Right ventricle myocardium inferior (tissue), 1 donor: ENCODE results near the gene FAM20A. TPM values are rescaled to one million over a fixed set of nuclear protein-coding genes. Genes with fewer than 3 reads are reported as not detected.
"Not testable (repeated sequence)": the region's sequence is repeated elsewhere in the genome, so short reads cannot be mapped to it uniquely, and the experiment has no call there.

Experiments used
- ATAC-seq: fragments of 200-7000 bp; cut with Tn5 transposase; one replicate; pipeline ENCODE4 v1.9.1; 2020; ENCODE audit warnings: mild to moderate bottlenecking, moderate library complexity
- DNase-seq: peaks from one replicate; pipeline ENCODE4 v3.0.0; 2021; ENCODE audit errors: missing footprints
- intact Hi-C: fragments of 100-400 bp; cut with DNase I; formaldehyde crosslinking; loops from one replicate; pipeline ENCODE4 v1.11.0; 2022
- total RNA-seq: library from RNA; stranded (reverse); fragmentation: NEBNext Ultra II Directional; extraction: Animal tissue kit (Norgen Biotek cat#: 25700); gene quantifications from one replicate; pipeline ENCODE4 v1.2.1, GENCODE V29; 2021
- donor health status: DM: no; HTN: yes; CAD: no; lungs with severe emphysema.

The FAM20A gene
- total RNA-seq, 1 donor from 2014 or later, result 4.6 TPM

DNA sequence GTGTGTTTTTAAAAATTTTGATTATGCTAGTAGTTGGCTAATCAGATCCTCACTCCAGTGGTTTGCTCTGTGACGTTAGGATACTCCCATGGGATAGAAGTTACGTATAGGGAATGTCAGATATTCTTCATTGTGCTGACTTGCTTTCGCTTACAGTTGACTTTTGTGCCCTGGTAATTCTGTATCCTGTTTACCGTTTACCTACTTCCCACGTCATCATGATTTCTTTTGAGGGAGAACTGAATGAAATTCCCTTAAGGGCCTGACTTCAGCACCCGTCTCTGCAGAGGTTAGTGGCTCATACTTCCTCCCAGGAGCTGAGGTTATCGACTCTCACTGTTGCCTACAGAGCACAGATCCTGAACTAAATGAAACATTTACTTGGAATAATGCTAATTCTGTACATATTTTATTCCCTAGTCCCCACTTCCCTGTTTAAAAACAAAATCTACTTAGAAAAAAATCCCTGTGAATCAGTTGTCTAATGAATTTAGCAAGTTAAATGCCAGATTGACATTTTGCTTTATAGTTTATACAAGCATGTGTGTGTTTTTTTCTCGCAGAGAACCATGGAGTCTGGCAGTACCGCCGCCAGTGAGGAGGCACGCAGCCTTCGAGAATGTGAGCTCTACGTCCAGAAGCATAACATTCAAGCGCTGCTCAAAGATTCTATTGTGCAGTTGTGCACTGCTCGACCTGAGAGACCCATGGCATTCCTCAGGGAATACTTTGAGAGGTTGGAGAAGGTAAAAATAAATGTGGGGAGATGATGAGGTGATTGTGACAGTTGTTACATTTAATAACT is 86.1 kb downstream of the FAM20A start:
- DNase-seq (peak; percentile 63), ATAC-seq (no peak)
- intact Hi-C loops, result no loop called here

DNA sequence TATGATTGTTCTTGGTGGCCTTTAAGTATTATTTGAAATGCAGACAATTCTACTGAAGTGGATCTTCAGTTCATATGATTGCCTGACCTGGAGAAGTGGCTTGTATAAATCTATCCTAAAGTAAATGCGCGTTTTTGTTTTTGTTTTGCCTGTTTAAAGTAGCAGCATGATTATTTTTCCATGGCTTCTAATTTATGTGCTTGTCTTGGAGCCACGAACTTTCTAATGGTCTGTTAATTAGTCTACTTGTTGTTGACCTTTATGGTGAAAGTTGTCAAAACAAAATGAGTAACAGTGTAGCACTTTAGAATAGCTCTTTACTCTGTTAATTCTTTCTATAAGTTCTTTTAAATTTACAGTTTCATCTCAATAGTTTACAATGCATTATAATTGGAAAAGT is 87.2 kb downstream of the FAM20A start:
- ATAC-seq (no peak), DNase-seq (no peak)
- intact Hi-C loops, result loop anchor here (2.0 kb wide), 2 partner anchors 39 to 47 kb away; no protein-coding TSS in a partner anchor

DNA sequence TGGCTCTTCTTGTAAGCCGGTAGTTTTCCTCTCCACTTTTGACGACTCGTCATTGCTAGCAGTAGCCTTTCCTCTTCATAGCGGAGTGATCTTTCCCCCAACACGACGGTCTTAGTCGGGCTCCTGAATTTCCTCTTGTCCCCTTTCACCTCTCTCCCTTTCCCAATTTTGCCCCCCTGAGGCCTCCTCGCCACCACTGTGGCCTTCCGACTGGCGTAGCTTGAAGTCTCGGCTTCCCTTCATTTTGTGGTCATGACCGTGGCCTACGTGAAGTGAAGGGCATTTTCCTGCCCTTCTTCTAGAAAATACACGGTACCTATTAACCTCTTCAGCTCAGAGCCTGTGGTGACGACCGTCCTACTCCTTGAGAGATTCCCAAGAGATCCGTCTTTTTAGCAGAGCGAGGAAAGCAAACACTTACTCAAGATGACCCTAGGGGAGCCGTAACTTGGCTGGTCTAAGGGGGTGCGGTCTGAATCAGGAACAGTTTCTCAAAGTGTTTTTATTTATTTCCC is 88.2 kb downstream of the FAM20A start:
- ATAC-seq (peak; percentile 20), DNase-seq (no peak)
- intact Hi-C loops, result loop anchor here (2.0 kb wide), 2 partner anchors 38 to 46 kb away; no protein-coding TSS in a partner anchor

DNA sequence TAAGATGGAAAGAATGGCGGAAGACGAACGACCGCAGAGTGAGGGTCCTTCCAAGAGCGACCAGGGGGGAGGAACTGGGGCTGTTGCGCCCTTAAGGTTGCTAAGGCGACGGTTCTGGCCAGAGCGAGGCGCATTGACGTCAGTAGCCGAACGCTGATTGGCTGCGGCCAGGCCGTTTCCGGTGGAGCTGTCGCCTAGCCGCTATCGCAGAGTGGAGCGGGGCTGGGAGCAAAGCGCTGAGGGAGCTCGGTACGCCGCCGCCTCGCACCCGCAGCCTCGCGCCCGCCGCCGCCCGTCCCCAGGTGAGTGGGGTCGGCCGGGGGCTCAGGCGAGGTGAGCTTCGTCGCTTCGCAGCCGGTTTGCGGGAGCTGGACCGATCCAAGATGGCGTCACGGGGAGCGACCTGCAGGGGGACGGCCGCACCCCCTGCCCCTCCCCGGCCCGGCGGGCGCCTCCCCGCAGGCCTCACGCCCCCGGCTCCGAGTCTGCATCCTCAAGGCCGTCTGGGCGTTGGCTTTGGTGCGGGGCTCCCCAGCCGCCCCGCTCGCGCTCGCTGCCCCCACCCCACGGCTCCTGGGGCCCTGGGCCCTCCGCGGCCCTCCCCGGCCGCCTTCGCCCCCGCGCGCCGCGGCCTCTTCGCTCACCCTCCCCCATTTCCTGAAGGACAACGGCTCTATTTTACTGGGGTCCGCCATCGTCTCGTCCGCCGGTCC is 88.8 kb downstream of the FAM20A start, which contains the start of gene PRKAR1A:
PRKAR1A (plus strand) TSS at position 184 of the 713 bp plus-strand sequence. CDS start 2,970 bp downstream, outside the sequence.
- peak; percentile 97 for DNase-seq
- ATAC-seq, result peak; percentile 93
- intact Hi-C loops, result loop anchor here (2.0 kb wide), 2 partner anchors 38 to 46 kb away; no protein-coding TSS in a partner anchor

DNA sequence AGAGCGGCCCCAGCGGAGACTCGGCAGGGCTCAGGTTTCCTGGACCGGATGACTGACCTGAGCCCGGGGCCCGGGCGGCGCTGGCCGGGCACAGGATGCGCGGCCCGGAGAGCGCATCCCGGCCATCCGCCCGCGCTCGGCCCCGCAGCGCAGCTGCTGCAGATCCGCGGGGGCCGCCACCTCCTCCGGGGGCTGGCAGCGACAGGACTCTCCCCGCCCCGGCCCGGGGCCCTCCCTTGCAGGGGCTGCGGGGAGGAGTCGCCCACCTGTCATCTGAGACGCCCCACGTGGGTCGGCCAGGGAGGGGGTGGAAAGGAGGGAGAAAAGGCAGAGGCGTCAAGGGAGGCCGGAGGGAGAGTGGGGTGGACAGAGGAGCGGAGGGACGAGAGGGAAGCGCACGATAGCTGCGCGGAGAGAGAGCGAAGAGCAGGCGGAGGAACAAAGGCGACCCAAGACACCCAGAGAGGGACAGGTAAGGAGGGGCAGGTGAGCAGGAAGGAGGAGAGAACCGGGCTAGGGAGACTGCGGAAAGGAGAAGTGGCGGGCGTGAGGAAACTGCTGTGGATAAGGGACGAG is 89.4 kb downstream of the FAM20A start:
- DNase-seq (peak; percentile 91), ATAC-seq (peak; percentile 78)
- intact Hi-C loops, result loop anchor here (2.0 kb wide), 2 partner anchors 37 to 45 kb away; no protein-coding TSS in a partner anchor

DNA sequence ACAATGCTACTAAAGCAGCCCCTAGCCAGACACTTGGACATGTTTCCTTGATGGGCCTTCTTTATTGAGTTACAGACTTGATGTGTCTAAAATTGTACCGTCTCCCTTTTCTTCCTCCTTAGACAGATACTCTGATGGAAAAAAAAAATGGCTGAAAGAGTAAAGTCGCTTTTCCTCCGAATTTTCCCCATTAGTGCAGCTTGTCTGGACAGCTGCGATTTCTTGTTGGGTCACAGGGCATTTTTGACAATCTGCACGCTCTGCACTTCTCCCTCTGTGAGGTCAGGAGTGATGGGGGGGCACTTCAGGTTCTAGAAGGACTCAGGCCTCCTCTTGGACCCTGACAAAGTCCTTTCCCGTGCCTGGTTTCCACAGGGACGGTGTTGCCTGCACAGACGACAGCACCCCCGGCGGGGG is 89.9 kb downstream of the FAM20A start:
- ATAC-seq (no peak), DNase-seq (no peak)
- intact Hi-C loops, result no loop called here

DNA sequence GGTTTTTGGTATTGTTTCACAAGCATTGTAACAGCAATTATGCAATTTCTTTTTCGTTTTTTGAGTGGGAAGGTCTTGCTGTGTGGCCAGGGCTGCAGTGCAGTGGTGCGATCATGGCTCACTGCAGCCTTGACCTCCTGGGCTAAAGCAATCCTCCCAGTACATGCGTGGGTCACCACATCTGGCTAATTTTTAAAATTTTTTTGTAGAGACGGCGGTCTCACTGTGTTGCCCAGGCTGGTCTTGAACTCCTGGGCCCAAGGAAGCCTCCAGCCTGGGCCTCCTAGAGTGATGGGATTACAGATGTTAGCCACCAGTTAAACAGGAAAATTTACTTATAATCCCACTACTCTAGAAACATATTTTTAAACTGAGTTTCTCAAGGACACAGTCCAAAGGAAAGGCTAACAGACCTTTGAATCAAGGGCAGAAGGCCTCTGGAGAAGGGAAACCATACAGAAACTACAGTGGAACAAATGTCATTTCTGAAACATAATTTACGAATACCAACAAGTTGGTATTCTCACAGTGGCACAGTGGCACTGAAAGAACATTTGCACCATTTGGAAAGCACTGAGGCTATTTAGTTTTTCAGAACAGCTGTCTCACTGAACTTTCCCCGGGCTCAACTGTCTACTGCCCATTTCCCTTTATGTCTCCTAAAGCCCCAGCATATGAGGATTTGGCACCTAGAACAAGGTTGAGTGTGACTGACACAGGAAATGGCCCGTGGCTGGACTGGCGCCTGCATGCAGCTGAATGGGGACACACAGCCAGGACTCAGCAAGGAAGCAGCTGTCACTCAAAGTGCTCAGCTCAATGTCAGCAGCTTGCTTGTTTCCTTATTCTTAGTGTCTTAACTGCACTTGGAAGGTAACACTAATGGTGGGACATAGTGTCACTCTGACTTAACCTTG is 91.8 kb downstream of the FAM20A start:
- intact Hi-C loops, result no loop called here
- peak; percentile 13 for ATAC-seq

DNA sequence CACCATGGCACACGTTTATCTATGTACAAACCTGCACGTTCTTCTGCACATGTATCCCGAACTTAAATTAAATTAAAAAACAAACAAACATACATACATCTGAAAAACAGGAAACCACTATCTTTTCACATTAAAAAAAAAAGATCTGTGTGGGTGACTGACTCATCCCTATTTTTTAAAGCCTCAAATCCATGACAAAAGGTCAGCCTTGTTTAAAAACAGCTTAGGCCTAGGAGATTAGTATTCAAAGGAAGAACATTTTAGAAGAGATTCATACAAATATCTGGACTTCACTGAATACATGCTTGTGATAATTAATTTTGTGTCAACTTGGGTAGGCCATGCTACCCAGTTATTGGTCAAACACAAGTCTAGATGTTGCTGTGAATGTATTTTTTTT is 93.6 kb downstream of the FAM20A start:
- DNase-seq (no peak), ATAC-seq (no peak)
- intact Hi-C loops, result no loop called here

More for the DNA sequence above, 91.8 kb downstream of the FAM20A start:
- DNase-seq, result peak; percentile 83

DNA sequence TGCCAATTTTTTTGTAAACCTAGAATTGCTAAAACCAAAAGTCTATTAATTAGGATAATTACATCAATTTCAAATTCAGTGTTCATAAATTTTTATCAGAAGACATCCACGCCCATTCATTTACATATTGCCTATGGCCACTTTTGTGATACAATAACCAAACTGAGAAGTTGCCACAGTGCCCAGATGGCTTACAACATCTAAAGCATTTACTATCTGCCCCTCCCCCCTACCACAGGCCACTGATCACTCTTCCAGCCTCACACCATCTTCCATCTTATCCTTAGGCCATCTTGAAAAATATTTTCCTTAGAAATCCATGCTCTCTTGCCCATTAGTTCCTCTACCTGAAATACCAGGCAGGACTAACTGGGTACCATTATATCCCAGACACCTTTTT is 95.2 kb downstream of the FAM20A start:
- no peak for ATAC-seq
- DNase-seq, result no peak
- intact Hi-C loops, result no loop called here

DNA sequence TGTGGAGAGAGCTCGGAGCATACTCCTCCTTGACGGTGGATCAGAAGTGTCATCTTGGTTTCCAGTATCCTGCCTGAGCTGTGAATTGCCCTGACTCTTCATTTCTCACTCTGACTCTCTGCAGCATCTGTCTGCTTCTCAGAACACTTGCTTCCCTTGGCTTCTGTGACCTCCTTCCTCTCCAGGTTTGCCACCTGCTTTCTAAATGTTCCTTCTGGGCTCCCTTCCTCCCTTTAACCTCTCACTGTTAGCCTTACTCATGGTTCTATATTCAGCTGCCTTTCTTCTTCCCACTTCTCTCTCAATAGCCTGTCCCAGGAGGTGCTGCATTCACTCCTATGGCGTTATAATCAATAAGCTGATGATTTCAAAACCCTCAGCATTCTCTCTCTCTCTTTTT is 100.1 kb downstream of the FAM20A start:
- no peak for ATAC-seq
- intact Hi-C loops, result no loop called here

DNA sequence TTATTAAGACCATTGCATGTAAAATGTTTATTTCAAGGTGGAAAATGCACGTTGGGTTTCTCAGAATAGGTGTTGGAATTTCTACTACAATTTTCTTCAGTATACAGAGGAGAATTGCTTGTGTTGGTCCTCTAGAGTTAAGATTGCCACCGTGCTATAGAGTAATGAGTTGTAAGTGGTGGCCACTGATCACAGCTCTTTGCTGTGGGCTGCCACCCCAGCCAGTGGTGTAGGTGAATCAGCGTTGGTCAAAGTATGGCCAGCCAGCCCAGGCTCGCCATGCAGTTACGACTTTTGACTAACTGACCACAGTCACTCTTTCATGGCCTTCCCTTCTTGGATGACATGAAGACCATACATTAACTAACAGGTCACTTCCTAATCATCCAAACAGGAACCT is 101.6 kb downstream of the FAM20A start:
- ATAC-seq, result no peak
- no peak for DNase-seq
- intact Hi-C loops, result no loop called here

More for the DNA sequence above, 100.1 kb downstream of the FAM20A start:
- DNase-seq, result no peak

DNA sequence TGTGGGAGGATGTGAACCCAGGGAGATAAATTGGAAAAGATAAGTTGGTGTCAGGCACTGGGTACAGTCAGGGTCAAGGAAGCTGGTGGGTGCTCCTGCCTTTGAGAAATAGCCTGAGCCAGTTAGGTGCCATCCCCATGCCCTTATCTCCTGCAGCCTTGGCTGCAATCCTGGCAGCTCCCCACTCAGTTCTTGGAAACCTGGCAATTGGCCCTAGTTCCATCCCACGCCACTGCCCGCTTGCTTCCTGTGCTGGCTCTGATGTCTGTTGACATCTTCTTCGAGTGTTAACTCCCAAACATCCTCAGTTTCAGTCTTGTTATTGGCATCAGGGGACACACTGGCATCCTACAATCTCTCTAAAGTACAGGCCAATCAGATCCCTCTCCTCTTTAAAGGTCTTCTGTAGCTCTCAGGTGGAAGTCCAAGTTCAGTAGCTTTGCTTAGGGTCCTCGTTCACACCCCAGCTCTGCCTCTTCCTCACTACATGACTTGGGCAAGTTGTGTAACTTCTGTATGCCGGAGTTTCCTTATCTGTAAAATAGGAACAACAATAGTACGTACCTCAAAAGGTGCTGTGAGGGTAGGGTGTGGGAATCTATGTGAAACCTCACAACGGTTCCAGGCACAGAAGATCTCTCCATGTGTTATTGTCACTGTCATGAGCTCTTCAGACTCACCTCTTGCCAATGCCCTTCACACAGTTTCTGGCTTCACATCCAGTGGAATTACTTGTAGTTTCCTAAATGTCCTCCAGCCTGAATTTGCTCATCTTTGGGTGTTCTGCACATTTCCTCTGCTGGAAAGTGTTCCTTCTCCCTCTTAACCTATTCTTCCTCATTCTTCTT is 102.5 kb downstream of the FAM20A start:
- DNase-seq, result peak; percentile 70
- intact Hi-C loops, result no loop called here
- ATAC-seq, result peak; percentile 75

DNA sequence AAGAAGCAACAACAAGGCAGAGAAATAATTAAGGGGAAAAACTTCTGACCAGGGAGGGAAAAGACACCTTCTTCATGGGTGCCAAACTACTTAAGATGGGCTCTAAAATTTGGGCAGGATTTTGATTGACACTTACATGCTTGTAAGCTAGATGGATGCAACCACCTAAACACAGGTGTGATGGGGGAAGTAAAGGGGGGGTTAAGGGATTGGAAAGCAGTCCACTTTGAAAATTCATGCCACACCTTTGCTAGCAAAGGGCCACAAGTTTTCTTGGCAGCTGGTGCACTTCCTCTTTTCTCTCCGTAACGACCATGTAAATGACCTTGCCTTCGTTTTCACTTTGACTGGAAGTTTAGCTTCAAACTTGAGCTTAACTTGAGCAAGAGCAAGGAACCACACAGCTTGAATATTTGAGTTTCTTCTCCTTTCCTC is 103.3 kb downstream of the FAM20A start:
- intact Hi-C loops, result no loop called here
- ATAC-seq (no peak), DNase-seq (no peak)

DNA sequence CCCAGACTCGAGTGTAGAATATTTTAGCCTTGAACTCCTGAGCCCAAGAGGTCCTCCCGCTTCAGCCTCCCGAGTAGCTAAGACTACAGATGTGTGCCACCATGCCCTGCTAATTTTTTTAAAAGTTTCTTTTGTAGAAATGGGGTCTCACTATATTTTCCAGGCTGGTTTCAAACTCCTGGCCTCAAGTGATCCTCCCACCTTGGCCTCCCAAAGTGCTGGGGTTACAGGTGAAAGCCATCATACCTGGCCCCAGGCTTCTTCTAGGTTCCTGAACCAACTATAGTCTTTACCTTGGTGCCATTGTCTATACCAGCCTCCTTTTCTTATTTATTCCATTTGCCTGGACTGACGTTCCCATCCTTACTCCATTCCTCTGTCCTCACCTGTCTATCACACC is 106.1 kb downstream of the FAM20A start:
- intact Hi-C loops, result no loop called here
- DNase-seq, result no peak
- ATAC-seq, result no peak

DNA sequence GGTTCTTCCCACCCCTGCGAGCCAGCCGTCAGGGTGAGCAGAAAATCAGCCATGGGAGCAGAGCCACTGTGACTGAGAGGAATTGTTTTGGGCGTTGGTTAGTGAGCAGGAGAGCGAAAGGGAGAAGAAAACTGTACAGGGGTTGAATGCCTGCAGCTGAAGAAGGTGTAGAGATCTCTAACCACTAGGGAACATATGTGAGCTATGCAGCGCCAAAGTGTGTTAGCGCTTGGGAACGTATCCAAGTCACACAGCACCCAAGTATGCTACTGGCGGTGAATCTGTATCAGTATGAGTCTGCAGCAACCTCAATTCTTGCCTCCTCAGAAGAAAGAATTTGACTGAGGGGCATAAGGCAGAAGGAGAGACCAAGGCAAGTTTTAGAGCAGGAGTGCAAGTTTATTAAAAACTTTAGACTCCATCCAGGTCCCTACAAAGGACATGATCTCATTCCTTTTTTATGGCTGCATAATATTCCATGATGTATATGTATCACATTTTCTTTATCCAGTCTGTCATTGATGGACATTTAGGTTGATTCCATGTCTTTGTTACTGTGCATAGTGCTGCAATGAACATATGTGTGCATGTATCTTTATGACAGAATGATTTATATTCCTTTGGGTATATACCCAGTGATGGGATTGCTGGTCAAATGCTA is 108.6 kb downstream of the FAM20A start:
- intact Hi-C loops, DNase-seq, ATAC-seq: not testable (repeated sequence)

DNA sequence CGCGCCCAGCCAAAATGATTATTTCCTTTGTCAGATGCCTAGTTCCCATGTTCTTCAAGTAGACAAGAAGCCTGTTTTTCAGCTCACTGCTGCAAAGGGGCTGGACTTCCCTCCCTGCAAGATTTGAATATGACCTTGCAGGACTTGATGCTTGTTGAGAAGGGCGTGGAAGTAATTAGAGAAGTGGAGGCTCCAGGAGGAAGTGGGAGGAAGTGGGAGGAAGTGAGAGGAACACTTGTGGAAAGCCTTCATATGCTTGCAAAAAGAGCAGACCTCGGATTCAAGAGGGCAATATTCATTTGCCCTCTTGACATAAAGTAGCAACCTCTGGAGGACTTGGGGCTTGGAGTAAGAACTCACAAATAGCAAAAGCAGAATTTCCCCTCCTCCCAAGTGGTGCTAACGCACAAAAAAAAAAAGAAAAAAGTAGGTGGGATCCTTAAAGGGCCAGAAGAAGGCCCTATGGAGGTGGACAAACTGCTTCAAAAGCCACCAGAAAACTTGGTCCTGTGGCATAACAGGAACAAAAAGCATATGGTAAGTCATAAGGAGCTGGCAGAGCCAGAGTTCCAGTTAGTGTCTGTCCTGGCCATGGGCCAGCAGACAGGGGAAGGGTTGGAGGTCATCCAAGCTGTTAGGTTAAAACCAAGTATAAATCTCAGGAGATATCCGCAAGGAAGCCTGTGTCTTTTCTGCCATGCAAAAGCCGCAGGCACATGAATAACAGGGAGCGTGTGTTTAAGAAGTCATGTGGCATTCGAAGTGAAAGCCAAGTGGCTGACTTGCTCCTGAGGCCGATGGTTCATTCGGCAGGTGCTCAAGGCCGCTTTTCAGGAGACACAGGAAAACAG is 109.6 kb downstream of the FAM20A start:
- no peak for DNase-seq
- intact Hi-C loops, result no loop called here

More for the DNA sequence above, 109.6 kb downstream of the FAM20A start:
- peak; percentile 53 for ATAC-seq
